Nephron (organoid): Measurements from ENCODE around the gene IQCH.

Experiments
- H3K27ac Mint-ChIP-seq, 3 experiments: 2 replicates each; pipeline ENCODE4 v1.8.0; 2020; ENCODE audit warnings: mixed read lengths in 3 of 3, mild to moderate bottlenecking in 2 of 3, moderate library complexity in 1 of 3
- H3K27me3 Mint-ChIP-seq: 2 replicates; pipeline ENCODE4 v1.8.0; 2021; ENCODE audit warnings: low read depth, mild to moderate bottlenecking, moderate library complexity, mixed read lengths
- H3K36me3 Mint-ChIP-seq: 2 replicates; pipeline ENCODE4 v1.8.0; 2020; ENCODE audit warnings: low read depth, mixed read lengths
- H3K4me1 Mint-ChIP-seq: 2 replicates; pipeline ENCODE4 v1.8.0; 2020; ENCODE audit warnings: mixed read lengths
- H3K4me3 Mint-ChIP-seq, 3 experiments: 2 replicates each; pipeline ENCODE4 v1.8.0; 2020; ENCODE audit warnings: mild to moderate bottlenecking in 3 of 3, mixed read lengths in 3 of 3, moderate library complexity in 2 of 3
- H3K9me3 Mint-ChIP-seq: 2 replicates; pipeline ENCODE4 v1.8.0; 2020; ENCODE audit warnings: mixed read lengths
- TF ChIP-seq, protein P1 (sequence below), 3 experiments: fragments of 200-600 bp; sonication (generic); IDR thresholded peaks; one replicate each; pipeline ENCODE4 v1.5.0; 2021; ENCODE audit warnings: antibody characterized with exemption in 3 of 3; ENCODE audit not compliant: unreplicated experiment in 3 of 3

IQCH gene

DNA sequence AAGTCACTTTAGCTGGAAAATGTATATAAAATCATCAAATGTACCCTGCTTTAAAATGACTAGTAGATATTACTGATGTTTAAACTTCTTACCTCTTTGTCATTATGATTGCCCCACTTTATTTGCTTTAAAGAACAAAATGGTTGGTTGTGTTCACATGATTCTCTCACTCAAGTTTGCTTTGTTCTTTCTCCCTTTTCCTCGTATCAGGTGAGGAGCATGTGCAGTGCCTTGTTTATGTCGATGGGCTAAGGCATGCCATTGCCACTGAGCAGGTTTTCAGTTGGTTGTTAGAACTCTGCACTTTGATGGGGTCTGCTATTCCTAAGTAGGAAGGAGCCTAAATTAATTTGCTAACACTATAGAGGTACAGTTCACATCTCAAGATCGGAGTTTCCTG is 293.2 kb downstream of the IQCH start:
- Mint-ChIP-seq H3K27ac (peak overlapping the region in 1 of 3 experiments; percentile 55), H3K9me3 (no peaks in the 10 kb centered on the region), H3K27me3 (peaks cover 3% of the 10 kb centered on the region), H3K4me3 (no peak overlapping the region), H3K4me1 (peaks cover 45% of the 10 kb centered on the region), H3K36me3 (peaks cover 19% of the 10 kb centered on the region)
- TF ChIP-seq, protein P1, sequence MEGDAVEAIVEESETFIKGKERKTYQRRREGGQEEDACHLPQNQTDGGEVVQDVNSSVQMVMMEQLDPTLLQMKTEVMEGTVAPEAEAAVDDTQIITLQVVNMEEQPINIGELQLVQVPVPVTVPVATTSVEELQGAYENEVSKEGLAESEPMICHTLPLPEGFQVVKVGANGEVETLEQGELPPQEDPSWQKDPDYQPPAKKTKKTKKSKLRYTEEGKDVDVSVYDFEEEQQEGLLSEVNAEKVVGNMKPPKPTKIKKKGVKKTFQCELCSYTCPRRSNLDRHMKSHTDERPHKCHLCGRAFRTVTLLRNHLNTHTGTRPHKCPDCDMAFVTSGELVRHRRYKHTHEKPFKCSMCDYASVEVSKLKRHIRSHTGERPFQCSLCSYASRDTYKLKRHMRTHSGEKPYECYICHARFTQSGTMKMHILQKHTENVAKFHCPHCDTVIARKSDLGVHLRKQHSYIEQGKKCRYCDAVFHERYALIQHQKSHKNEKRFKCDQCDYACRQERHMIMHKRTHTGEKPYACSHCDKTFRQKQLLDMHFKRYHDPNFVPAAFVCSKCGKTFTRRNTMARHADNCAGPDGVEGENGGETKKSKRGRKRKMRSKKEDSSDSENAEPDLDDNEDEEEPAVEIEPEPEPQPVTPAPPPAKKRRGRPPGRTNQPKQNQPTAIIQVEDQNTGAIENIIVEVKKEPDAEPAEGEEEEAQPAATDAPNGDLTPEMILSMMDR (IDR thresholded peaks at IDR 0.05; ENCODE audit: unreplicated experiment in 3 of 3): no peak

- H3K4me1 Mint-ChIP-seq: peaks cover 44% of the 10 kb centered on the region
- H3K9me3 Mint-ChIP-seq: no peaks in the 10 kb centered on the region
Measured at GRCh38 chr15:67548236-67548852, 293.8 kb downstream of the IQCH start.

DNA sequence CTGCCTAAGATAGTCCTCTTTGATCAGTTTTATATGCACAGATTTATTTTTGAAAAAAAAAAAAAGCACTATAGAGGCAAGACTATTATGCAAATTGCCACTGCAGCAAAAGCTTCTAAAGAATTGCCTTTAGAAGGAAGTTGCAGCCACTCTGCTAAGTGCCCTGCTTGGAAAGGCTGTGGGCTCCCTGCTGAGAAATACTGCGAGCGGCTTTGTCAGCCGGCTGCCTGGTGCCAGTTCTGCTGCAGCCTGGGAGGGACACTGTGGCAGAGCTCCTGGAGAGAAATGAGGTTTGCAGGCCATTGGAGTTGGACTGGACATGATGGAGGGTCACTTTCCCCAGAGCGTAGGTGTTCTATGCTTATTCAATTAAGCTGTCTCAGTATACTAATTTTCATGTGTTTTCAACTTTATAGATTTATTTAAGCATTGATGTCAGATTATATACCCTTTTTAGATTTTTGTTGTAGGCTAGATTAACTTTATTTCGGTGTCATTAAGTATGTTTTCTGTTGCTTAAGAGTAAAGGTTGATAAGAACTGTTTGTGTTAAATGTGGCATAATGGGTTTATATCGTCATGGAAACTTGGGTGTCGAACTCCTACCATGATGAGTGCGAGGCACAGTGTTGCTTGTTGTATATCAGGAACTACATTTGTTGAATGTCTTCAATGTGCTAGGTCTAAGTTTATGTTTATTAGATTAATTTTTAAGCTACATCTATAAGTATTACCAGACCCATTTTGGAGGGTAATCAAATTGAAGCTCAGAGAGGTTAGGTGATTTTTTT is 294.5 kb downstream of the IQCH start:
- TF ChIP-seq, protein P1 (IDR thresholded peaks at IDR 0.05; ENCODE audit: unreplicated experiment in 3 of 3): no peak
- Mint-ChIP-seq H3K4me3 (peak overlapping the region; percentile 33 to 75 (median 58)), H3K9me3 (no peaks in the 10 kb centered on the region), H3K36me3 (peaks cover 23% of the 10 kb centered on the region), H3K27ac (peak overlapping the region; percentile 24 to 55 (median 50)), H3K4me1 (peaks cover 40% of the 10 kb centered on the region), H3K27me3 (no peaks in the 10 kb centered on the region)

More at GRCh38 chr15:67548236-67548852, 293.8 kb downstream of the IQCH start:
- Mint-ChIP-seq H3K4me3 (no peak overlapping the region), H3K27me3 (no peaks in the 10 kb centered on the region), H3K27ac (peak overlapping the region in 1 of 3 experiments; percentile 55), H3K36me3 (peaks cover 23% of the 10 kb centered on the region)
- TF ChIP-seq, protein P1 (IDR thresholded peaks at IDR 0.05; ENCODE audit: unreplicated experiment in 3 of 3): no peak

DNA sequence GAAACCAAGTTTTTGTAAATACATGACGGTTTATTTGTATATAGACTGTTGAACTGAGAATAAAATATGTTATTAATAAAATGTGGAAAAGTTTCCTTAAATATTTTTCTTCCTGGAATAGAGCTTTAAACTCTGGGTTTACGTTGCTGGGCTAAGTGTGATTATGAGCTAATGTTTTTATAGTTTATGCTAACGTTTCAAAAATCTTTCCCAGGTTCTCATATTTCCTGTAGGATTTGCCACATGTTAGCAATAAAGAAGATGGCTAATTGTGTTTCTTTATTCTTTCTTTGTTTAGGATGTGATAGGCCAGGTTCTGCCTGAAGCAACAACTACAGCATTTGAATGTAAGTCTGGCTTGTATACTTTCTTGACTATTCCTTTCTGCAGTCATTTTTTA is 295.1 kb downstream of the IQCH start:
- Mint-ChIP-seq H3K4me1 (peaks cover 33% of the 10 kb centered on the region), H3K36me3 (peaks cover 28% of the 10 kb centered on the region), H3K4me3 (peak overlapping the region in 2 of 3 experiments; percentile 4 to 64), H3K27ac (peak overlapping the region; percentile 55 to 72 (median 63)), H3K9me3 (no peaks in the 10 kb centered on the region), H3K27me3 (no peaks in the 10 kb centered on the region)
- TF ChIP-seq, protein P1 (IDR thresholded peaks at IDR 0.05; ENCODE audit: unreplicated experiment in 3 of 3): no peak

GRCh38 chr15:67550522-67550921 is 295.9 kb downstream of the IQCH start:
- peaks cover 29% of the 10 kb centered on the region for H3K36me3 Mint-ChIP-seq
- no peak overlapping the region for H3K4me3 Mint-ChIP-seq
- no peaks in the 10 kb centered on the region for H3K27me3 Mint-ChIP-seq
- peaks cover 28% of the 10 kb centered on the region for H3K4me1 Mint-ChIP-seq
- H3K9me3 Mint-ChIP-seq: no peaks in the 10 kb centered on the region
- peak overlapping the region in 1 of 3 experiments; percentile 55 for H3K27ac Mint-ChIP-seq
- TF ChIP-seq, protein P1 (IDR thresholded peaks at IDR 0.05; ENCODE audit: unreplicated experiment in 3 of 3): no peak
